ENCODE data around the gene CERK. TPM values are rescaled to one million over a fixed set of nuclear protein-coding genes. Genes with fewer than 3 reads are reported as not detected.

CERK gene
- total RNA-seq, 1 donor from 2014 or later: 60.2 TPM

DNA sequence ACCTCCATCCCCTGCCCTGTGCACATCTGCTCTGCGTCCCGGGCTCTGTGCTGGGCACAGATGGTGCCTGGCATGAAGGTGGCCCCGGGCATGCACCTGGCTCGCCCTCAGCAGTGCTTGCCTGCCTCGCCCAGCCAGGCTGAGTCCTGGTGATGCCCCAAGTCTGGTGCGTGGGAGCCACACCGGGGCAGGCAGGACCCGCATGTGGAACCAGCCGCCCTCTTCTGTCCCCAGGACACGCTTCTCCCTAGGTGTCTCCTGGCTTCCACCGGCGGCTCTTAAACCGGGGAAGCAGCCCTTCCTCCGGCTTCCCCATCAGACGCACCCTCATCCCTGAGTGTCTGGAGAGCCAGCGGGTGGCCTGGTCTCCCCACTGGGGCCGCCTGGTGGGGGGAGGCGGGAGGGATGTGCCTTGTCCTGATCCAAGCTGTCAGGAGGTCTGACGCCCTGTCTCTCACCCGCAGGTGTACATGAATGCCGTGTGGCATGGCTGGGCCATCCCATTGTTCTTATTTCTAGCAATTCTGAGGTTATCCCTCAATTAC lies 72.8 kb downstream of the CERK start:
- intact Hi-C loops (cut with micrococcal nuclease): no loop called here

DNA sequence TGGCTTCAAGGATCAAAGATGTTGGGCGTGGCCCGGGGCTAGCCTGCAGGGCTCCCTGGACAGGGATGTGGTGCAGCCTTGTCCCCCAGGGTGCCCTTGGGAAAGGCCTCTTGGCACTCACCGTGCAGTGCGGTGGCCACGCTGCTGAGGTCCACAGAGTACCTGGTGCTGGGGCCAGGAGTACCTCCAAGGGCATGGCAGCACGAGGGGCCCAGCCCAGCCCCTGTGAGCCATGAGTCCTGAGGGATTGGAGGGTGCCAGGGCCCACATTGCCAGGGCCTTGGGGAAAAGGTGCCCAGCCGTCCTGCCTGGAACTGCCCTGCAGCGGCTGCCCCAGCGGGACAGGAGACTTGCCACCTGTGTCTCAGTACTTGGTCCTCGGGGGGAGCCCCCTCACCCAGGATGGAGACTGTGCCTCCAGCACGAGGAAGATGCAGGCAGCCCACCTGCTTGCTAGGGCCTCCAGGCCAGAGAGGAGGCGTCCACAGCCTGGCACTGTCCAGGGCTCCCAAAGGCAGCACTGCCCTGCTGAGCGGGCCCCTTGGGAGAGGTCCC lies 73.7 kb downstream of the CERK start:
- intact Hi-C loops (cut with micrococcal nuclease): no loop called here

DNA sequence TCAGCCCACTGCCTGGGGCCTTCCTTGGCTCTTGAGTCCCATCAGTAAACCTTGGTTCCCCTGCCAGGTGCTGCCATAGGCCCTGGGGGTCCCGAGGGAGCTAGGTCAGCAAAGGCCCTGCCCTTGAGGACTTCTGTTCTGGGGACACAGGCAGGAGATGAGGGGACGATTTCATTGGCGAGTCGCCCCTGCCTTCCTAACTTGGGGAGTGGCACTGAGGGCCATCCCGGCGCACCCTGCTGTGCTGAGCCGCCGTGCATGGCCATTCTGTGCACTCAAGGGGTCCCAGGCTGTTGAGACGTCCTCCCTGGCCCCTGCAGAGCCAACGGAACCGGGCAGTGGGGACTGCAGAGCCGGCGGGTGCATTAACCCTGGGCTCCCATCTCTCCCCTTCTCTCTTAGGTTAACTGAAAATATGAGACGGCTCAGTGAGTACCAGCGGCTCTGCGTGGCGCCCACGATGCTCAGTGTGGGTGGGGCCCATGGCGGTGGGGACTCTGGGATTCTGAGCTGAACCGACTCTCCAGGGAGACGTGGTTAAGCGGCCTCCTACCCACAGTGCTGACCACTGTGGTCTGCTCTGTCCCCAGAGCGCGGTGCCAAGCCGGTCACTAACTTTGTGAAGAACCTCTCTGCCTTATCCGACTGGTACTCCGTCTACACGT lies 74.5 kb downstream of the CERK start:
- intact Hi-C loops (cut with micrococcal nuclease): no loop called here

DNA sequence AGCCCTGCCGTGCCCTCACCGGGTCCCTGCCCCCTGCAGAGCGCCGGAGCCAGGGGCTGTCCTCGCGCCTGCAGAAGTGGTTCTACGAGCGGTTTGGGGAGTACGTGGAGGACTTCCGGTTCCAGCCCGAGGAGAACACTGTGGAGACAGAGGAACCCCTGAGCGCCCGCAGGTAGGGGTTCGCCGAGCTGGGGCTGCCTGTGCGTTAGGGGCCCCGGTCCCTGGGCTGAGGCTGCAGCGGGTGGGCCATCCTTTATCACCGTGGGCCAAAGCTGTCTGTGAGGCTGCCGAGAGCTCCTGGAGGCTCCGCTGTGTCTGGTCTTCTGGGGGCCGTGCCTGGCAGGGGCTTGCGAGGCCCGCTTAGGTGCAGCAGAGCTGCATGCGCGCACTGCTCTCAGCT lies 75.1 kb downstream of the CERK start:
- intact Hi-C loops (cut with micrococcal nuclease): no loop called here

DNA sequence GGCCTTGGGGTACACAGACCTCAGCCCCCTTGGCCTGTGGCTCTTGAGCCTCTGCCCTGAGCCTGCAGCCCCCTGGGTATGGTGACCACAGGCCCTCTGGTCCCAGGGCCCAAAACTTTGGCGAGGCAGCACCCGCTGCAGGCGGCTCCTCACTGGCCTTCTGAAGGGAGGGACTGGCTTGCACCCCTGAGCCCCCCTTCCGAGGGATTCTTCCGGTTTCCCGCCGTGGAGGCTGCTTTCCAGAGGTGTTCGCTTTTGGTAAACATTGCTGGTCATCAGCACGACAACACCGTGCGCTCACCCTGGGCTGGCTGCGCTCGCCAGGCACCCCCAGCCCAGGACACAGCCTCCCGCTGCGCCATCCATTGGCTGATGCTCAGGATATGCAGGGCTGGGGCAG lies 75.8 kb downstream of the CERK start:
- intact Hi-C loops (cut with micrococcal nuclease): no loop called here

DNA sequence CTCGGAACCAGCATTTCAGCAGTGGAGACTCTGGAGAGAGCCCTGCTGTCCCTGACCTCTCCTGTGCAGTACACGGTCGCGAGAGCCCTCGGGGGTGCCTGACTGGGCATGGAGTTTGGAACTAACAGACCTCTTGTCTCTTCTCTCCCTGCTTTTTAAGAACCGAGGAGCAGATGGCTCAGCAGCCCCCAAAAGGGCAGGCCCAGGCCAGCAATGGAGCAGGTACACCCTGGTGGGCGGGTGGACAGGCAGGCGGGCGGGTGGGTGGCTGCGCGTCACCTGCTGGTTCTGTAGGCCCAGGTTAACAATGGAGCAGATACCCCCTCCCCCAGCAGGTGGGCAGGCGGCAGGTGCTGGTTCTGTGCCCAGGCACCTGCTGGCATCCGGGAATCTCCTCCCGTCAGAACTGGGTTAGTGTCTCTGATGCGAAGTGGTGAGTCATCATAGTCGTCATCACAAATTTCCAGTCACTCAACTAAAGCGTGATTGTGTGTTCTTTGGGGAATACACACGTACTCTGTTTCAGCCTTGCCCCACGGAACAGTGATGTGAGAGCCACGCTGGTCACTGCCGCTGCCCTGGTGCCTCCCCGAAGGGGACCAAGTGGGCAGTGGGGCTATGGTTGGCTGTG lies 76.7 kb downstream of the CERK start:
- intact Hi-C loops (cut with micrococcal nuclease): no loop called here

DNA sequence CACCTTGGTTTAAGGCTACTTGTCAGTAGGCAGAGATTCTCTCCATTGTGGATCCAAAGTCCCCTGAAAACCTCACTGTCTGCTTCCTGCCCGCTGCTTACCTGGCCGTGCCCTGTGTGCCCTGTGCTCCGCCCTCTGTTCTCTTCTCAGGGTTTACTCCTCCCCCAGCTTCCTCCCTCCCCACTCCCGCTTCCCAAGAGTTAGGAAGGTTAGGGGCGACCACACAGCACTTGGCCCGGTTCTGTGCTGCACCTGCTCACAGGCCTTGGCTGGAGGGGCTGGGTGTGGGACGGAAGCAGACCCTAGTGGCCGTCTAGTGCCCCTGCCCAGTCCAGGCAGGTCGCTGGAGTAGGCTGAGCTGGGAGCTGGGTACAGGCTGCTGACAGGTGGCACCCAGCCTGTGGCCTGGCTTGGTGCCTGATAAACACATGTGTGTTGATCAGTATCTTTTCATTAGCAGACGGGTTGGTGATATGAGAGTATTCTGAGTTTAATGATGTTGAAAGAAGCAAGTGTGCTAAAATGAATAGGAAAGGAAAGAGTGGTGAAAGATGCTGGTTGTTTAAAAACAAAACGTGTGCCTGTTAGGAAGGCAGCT lies 77.3 kb downstream of the CERK start:
- intact Hi-C loops (cut with micrococcal nuclease): no loop called here

DNA sequence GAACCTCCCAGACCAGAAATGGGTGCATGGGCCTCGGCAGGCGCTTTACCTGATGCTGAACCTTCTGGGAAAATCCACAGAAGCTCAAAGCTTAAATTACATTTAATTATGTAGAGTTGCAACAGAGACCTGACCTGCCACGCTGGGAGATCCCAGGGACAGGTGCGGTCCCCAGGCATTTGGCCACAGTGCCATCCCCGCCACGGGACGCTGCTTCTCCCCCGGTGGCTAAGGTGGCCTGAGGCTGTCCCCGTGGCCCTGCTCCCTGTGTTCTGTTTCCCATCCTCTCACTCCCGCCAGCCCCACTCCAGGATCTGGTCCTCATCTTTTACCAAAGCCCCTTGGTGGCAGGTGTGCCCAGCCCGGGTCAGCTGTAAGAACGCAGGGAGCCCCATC lies 78.3 kb downstream of the CERK start:
- intact Hi-C loops (cut with micrococcal nuclease): no loop called here

DNA sequence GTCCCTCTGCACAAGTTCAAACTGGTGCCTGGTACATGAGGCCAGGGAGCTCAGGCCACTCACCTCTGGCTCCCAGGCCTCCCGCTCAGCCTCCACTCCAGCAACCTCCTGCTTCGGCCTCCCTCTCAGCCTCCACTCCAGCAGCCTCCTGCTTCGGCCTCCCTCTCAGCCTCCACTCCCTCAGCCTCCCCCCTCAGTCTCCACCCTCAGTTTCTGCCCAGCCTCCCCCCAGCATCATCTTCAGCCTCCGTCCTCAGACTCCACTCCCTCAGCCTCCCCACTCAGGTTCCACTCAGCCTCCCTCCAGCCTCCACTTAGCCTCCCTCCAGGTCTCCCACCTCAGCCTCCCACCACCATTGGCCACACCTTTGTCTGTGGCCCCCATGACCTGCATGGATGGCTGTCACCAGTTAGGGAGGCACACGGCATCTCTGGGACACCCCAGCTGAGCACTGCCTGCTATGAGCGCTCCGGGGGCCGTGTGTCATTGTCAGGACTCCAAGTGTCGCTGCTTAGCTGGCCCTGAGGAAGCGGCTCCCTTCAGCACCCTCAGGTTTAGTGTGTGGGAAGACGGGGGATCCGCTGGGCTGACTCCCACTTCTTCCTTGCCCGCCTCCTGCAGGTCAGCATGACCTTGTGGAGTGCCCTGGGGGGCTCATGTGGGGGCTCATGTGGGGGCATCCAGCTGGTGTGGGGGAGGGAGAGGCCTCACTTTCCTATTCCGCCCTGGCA lies 78.8 kb downstream of the CERK start:
- intact Hi-C loops (cut with micrococcal nuclease): no loop called here

DNA sequence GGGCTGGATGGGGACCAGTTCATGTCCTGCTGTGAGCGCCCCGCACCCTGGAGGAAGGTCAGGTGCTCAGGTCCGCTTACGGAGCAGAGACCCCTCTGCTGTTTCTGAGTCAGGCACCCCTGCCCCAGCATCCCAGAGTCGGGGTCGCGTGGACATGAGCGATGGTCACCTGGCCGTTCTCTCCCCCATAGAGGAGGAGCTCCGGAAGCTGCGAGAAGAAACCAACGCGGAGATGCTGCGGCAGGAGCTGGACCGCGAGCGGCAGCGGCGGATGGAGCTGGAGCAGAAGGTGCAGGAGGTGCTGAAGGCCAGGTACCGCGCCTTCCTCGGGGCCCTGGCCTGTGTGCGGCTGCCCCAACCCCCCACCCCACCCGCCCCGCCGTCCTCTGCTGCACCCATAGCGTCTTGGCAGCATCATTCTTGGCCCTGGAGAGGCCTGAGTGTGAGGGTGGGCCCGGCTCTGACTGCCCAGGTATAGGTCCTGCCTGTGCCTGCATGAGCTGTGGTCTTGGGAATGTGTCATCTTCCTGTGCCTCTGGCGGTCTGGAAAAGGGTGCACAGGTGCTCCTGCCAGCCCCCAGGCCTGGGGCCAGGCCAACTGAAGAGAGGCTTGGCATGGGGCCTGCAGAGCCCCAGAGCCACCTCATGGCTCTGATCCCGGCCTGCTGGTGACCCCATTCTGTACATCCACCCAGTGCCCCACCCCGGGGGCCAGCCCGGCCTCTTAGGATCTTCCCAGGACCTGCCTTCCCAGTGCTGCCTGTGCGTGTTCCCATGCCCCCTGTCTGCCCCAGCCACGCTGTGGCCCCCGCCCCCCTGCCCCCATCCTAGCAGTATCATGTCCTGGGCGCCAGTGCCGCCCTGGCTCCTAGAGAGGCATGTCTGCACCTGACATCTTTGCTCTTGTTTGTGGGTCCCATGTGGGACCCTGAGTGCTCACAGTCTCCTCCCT lies 79.8 kb downstream of the CERK start:
- intact Hi-C loops (cut with micrococcal nuclease): no loop called here

DNA sequence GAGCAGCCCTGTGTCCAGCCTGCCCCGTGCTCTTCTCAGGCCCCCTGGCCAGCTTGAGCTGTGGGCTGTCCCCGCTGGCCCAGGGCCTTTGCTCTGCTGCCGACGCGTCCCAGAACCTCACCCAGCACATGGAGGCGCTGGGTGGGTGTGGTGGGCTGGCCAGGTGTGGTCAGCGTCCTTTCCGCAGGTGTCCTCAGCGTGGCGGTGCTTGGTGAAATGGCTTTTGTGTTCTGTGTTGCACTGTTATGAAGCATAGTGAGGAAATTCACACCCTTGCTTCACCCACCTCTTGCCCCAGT lies 80.4 kb downstream of the CERK start:
- intact Hi-C loops (cut with micrococcal nuclease): no loop called here

DNA sequence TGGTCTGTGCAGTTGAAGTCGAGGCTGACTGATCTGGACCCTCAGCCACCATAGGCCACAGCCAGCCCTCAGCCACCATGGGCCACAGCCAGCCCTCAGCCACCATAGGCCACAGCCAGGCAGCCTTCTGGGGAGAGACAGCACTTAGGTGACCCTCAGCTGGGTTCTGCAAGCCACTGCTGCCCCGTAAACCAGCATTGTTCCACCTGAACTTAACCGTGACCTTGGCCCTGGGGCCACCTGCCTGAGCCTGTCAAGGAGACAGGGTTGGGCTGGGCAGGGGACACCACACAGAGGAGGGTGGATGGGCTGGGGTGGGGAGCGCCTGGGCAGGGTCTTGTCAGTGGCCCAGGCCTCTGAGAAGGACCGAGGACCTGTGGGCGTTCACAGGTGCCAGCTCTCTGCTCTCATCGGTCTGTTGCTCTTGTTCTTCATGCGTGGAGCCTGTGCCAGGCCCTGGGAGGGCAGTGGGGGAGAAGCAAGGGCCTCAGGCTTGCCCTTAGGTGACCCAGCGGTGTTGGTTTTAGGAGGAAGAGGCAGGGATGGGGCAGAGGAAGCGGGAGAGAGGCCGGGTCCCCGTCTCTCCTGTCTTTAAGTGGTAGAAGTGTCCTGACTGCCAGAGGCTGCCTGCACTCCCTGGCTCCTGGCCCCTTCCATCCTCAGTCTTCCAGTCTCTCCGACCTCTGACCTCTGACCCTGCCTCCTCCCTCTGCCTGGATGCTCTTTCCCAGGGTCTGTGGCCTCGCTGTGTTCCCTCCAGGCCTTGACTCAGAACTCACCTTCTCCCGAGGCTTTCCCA lies 81.0 kb downstream of the CERK start:
- intact Hi-C loops (cut with micrococcal nuclease): no loop called here

DNA sequence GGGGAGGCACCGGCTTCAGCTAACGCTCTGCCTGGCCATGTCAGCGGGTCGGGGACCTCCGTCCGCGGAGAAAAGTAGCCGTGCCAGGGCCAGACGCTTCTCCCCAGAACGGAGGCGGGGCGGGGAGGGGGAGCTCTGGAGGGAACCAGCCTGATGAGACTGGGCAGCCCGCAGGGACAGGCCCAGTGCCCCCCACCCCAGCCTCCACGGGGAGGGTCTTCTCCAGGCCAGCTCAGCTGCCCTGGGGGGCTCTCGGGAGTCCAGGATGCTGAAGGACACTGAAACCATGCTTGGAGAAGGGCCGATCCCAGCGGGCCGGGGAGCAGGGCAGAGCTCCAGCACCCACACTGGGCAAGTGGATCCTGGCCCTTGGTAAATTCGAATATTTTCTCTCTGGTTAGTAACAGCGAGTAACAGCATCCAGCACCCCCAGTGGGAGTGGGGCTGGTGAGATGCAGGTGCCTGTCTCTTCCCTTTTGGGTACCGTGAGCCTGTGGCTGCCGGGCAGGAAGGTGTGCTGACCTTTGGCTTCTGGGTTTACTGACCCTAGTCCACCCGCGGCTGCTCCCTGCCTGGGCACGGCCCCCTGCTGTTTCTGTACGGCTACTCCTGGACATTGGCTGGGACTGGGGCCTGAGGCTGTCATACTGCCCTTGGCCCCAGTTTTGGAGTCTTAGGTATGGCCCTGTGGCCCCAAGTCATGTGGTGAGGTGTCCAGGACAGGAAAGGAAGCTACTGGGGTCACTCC lies 82.0 kb downstream of the CERK start:
- intact Hi-C loops (cut with micrococcal nuclease): no loop called here

DNA sequence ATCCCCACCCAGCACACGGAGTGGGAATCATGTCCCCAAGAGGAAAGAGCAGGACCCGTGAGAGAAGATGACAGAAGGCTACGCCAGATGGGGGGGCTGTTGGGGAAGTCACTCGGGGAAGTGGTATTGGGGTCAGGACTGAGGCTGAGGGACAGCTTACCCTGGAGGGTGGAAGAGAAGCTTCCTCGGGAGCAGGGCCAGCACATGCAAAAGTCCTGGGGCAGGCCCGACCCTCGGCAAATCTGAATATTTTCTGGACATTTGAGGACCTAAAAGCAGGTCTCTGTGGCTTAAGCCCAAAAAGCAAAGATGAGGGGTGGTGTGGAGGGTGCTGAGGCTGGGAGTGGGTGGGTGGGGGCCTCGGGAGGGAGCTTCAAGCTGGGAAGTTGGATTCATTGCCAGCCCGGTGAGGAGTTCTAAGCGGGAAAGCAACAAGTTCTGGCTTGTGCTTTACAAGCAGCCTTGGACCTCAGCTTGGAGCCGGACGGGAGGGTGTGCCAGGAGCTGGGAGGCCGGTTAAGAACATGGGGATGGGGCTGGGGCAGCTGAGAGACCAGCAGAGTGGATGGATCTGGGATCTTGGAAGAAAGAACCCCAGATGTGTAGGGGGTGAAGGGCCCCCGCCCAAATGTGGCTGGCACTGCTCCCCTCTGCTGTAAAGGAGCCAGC lies 83.0 kb downstream of the CERK start:
- intact Hi-C loops (cut with micrococcal nuclease): no loop called here

DNA sequence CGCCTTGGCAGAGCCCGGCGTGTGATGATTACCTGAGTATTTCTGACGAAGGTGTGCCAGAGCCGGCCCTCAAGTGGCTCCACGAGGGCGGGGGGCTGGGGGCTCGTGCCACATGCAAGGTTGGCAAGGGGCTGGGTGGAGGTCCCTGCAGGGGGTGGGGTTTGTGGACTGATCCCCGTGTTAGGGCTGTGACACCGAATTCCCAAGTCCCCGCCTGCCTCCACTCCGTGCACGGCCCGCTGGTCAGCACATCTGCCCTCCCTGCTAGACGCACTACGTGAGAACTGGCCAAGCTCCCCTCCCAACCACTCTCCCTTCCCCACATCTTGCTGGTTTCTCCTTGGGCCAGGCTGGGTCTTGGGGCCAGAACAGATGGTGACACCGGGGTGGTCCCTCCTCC lies 83.6 kb downstream of the CERK start:
- intact Hi-C loops (cut with micrococcal nuclease): no loop called here

DNA sequence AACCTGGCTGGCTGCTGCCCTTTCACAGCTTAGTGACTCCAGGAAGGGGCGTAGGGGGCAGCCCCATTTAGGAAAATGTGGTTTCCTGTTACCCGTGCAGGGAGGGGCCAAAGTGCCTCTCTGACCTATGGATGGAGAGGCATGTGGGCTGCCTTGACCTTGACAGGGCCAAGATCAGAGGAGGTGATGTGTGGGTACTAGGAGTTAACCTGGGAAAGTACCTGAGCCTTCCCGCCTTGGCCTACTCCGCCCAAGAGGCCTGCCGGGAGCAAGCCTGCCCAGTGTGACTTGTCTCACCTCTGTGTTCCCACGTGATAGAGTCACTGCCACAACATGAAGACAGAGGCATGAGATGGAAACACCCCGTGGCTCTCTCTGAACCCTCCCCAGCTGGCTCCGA lies 84.5 kb downstream of the CERK start:
- intact Hi-C loops (cut with micrococcal nuclease): no loop called here

DNA sequence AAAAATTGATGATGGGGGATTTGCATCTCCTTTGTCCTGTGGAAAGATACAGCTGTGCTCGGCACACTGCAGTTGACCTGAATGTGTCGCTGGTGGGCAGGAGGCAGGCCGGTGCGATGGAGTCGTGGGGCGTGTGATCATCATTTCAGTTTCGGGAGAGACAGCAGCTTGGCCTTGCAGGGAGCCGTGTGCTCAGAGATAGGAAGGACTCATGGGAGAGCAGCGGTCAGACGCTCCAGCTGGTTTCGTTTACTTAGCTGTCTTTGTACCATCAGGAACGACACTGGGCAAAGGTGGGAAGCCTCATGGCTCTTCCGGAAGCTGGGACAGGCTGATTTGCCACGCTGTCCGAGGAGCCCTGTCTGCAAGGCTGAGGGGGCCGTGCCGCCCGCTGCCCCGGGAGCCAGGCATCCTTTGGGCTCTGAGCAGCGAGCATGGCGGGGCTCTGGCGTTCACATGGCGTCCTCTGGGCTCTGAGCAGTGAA lies 85.2 kb downstream of the CERK start:
- intact Hi-C loops (cut with micrococcal nuclease): no loop called here

DNA sequence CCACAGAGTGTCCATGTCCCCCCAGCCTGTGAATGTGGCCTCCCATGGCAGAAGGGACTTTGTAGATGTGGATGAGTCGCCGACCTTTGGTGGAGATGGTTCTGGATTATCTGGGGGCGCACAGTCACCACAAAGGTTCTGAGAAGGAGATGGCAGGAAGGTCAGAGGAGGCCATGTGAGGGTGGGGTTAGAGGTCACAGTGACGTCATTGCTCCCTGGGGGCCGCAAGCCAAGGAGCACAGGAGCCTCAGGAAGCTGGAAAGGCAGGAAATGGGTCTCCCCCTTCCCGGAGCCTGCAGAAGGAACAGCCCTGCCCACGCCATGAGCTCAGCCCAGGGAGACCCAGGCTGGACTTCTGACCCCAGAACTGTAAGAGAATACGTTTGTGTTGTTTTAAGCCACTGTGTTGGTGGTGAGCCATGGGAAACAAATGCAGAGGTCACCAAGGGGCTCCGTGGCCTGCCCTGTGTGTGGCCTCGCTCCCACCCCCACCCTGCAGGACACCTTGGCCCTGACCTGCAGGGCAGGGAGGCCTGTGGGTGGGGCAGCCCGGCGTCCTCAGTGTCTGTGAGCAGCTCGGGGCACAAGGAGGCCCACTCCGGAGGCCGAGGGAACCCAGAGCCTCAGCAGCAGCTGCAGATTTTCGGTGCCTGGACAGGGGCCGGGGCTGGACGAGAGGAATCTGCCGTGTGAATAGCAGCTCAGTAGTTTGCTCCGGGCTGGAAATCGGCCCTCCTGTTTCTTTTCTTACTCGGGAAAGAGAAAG lies 85.8 kb downstream of the CERK start:
- intact Hi-C loops (cut with micrococcal nuclease): no loop called here
